NCI-H2196 treated with DMSO at 0.1 percent for 48 hours (cell line): ENCODE data around the gene HTR2A.
"Not testable (repeated sequence)": the region's sequence is repeated elsewhere in the genome, so short reads cannot be mapped to it uniquely, and the experiment has no call there.

ENCODE experiments used
- DNase-seq: peaks from one replicate; lab custom pipeline; 2025; ENCODE audit not compliant: unreplicated experiment; lab: John Stamatoyannopoulos, UW

HTR2A gene

GRCh38 chr13:46812301-46812797, 84.5 kb downstream of the HTR2A start:
- DNase-seq, result no peak

DNA sequence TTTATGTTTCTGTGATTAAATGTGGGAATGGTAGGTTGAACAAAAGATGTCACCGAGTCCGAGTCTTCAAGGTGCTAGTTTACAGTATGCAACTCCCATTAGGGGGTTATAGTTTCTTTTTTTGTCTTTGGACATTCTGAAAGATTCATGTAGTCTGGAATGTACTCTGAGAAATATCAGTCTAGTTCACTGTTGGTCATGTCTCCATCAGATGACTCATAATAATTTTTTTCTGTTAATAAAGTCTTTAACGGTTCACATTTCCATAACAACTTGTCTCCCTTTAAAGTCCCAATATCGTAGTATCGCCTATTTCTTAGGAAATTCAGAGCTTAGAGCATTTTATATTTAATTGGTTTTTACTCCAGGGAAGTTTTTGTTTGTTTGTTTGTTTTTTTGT, 86.4 kb downstream of the HTR2A start:
- DNase-seq, result no peak

DNA sequence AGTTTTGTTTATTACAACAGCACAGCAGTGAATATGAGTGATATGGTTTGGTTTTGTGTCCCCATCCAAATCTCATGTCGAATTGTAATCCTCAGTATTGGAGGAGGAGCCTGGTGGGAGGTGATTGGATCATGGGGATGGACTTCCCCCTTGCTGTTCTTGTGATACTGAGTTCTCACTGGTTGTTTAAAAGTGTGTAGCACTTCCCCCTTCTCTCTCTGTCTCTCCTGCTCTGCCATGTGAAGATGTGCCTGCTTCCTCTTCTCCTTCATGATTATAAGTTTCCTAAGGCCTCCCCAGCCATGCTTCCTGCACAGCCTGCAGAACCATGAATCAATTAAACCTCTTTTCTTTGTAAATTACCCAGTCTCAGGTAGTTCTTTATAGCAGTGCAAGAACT, 91.9 kb downstream of the HTR2A start:
- DNase-seq, result not testable (repeated sequence)

GRCh38 chr13:46804391-46804815, 92.5 kb downstream of the HTR2A start:
- DNase-seq, result no peak

- DNase-seq, result no peak
Measured at GRCh38 chr13:46803586-46803985, 93.3 kb downstream of the HTR2A start.

GRCh38 chr13:46801858-46802257, 95.0 kb downstream of the HTR2A start:
- DNase-seq, result no peak

DNA sequence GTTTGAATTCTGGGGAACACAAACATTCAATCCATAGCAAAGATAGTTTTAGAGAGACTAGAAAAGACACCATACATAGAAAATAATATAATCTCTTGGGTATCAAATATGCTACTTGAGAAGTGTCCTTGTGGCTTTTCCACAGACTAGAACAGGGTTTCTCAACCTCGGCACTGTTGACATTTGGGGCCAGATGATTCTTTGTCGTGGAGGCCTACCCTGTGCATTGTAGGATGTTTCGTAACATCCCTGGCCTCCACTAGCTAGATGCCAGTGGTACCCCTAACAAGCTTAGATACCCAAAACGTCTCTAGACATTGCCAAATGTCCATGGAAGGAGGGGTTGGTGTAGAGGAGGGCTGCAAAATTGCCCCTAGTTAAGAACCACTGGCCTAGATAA, 97.7 kb downstream of the HTR2A start:
- no peak for DNase-seq

GRCh38 chr13:46797501-46798237, 99.2 kb downstream of the HTR2A start:
- DNase-seq, result no peak

DNA sequence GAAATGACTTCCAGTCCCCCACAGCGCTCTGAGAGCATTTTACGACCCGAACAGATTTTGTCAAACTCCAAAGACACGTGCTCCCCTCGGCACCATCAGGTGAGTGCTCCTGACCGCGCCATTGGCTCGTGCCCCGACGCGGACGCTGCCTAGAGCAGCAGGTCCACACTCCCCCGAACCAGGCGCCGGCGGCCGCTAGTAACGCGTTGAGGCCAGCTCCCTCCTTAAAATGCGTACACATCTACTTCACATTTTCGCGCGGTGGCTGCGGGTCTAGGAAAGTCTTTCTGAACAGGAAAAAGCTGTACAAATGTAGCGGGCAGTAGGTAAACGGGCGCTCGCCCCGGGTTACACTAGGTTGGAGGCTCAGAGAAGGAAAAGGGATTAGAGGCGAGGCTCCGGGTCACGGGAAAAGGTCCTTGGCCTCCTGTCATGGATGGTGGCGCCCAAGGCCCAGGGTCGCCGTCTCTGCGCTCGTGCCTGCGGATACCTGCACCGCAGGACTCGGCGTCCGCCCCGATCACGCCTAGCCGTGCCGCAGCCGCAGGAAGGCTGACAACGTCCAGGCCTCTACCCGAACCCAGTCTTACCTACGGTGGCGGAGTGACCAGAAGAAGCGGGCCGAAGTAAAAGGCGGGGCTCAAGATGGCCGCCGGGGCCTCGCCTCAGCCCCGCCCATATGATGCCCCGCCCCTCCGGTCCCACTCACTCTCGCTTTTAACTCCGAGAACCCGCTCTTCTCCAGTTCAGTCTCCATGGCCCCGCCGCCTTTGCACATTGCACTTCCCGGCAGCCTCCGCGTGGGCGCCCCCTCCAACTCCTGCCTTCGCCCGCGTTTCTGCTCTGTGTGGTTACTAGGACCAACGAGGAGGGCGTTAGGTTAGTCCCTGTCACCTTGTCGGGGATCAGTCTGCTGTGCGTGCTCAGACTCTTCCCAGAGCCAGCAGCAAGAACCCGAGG, 100.1 kb downstream of the HTR2A start, which contains the start of gene ESD:
TSS of gene ESD (minus strand) at position 647 of the 960 bp plus-strand sequence. CDS start 5,748 bp downstream, outside the sequence.
- peak; percentile 65 for DNase-seq

DNA sequence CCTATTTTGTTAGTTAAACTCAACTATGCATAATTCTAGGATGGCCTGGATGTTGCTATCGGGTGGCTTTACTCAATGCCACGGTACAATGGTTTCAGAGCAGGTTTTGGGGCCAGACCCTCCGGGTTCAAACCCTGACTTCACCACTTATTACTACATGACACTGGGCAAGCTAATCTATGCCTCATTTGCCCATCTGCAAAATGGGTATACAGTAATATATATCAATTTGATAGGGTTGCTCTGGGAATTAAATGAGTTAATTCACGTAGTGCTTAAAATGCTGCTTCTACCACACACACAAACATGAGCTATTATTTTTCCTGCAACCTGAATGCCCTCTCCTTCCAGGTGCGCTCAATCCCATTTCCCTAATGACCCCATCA, 100.7 kb downstream of the HTR2A start:
- DNase-seq, result no peak

DNA sequence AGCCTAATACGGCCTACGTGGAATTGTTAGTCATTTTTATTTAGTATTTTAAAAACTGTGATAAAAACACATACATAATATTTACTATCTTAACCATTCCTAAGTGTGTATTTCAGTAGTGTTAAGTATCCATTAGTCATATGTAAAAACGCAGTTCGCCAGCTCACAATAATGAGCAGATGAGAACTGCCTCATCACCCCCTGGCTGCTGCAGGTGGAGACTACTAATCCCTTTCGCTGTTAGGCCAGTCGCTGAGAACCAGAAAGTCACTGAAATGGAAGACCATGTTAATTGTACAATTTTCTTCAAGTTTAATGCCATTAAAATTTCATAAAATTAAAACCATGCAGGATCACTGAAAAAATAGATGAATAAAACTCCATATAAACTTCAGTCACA, 101.5 kb downstream of the HTR2A start:
- no peak for DNase-seq

- DNase-seq, result no peak
Measured at GRCh38 chr13:46783504-46783903, 113.3 kb downstream of the HTR2A start.

DNA sequence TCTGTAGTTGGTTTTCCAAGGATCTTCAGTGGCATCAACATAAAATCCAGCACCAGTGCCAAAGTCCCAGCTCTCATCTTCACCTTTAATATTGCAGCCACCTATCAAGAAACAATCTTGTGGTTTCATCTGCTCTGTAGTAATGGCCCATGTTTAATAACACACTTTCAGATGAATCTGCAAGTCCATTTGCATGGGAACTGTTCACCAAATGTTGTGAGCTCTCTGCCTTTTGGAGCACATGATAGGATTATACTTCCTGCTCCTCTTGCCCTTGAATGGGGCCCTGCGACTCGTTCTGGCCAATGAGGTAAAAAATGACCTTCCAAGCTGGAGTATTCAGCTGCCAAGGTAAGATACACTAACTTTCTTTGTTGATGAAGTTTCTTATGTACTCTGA, 114.2 kb downstream of the HTR2A start:
- DNase-seq, result no peak

- no peak for DNase-seq
Measured at GRCh38 chr13:46782066-46782465, 114.8 kb downstream of the HTR2A start.
